ENCODE results near the gene EXOSC7. TPM values are rescaled to one million over a fixed set of nuclear protein-coding genes. Genes with fewer than 3 reads are reported as not detected.
"Not testable (repeated sequence)": the region's sequence is repeated elsewhere in the genome, so short reads cannot be mapped to it uniquely, and the experiment has no call there.

EXOSC7 gene
- 54.6 and 57.5 TPM in 2 replicates for total RNA-seq

DNA sequence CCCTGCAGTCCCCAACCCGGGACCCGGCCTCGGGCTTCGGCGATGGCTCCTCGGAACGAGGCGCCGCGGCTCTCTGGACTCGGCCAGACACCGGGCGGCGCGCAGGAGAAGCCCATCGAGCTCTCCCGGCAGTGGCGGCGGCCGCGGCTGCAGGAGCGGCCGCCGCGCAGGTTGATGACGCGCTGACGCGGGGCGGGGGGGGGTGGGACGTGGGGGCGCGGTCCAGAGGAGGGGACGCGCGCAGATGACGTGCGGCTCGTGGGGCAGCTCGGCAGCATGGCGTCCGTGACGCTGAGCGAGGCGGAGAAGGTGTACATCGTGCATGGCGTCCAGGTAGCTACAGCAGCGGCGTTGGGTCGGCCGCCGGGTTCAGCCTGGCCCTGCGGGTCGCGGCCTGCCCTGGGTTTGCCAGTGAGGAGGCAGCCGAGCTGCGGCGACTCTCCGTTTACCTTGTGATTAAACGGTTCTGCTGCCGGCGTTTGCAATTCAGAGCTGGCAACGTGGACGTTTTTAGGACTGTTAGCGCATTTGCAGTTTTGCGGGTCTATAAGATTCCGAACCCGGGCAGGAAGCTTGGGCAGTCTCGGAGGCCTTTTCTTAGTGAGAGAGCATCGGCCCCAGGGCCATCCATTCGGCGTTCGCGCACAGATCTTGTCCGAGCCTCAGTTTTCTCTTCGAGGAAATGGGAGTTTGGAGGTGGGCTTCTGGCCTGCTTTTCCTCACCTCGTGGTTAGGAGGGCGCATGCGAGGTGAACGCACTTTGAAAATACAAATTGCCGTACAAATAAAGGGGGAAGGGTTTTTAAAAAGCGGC lies at the start of gene EXOSC7, which contains the start of gene ZDHHC3:
Gene EXOSC7, plus strand, starts transcription at position 243 of the 814 bp plus-strand sequence. Its CDS starts 34 bp downstream, at position 277.
Gene ZDHHC3, minus strand, starts transcription at position 173 of the 814 bp plus-strand sequence. CDS start 16,738 bp downstream, outside the sequence.
- intact Hi-C loops (cut with micrococcal nuclease): loop anchor here (1.0 to 10.0 kb wide), 4 partner anchors 114 to 639 kb away; partner anchors contain the start of genes KIAA1143, KIF15, TCAIM and TMEM42

DNA sequence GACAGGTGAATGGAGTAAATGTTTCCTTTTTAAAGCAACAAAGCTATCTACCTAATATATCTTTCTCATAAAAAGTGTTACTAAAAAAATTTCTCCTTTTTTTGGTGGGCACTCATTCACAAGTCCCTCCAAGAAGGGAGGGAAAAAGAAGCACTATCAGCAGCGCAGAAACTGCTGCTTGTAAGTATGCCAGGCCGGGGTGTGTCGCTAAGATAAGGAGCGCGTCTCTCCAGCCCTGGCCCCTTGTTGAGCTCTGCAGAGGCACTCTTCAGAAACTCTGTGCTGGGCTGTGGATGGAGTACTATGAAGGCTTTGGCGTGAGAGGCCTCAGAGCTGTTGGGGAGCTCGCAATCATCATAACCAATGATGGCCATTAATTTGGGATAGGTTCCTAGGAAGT lies 49.1 kb upstream of the EXOSC7 start:
- intact Hi-C loops (cut with micrococcal nuclease): no loop called here

DNA sequence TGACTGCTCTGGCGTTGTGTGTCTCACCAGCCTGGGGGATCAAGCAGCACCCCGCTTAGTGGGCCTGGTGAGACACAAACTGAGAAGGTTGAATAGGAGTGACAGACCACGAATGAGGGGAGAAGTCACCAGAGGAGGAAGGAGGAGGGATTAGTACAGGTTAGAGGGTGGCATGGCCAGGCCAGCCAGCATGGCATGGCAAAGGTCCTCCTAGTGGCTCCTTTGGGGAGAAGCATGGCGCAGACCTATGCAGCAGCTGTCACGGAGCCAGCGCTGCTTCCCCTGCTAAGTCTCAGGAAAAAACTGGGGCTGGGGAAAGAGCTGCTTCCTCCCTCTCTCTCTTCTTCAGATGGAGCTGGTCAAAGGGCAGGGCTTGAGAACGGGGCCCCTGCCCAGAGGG lies 48.7 kb upstream of the EXOSC7 start:
- intact Hi-C loops (cut with micrococcal nuclease): no loop called here

DNA sequence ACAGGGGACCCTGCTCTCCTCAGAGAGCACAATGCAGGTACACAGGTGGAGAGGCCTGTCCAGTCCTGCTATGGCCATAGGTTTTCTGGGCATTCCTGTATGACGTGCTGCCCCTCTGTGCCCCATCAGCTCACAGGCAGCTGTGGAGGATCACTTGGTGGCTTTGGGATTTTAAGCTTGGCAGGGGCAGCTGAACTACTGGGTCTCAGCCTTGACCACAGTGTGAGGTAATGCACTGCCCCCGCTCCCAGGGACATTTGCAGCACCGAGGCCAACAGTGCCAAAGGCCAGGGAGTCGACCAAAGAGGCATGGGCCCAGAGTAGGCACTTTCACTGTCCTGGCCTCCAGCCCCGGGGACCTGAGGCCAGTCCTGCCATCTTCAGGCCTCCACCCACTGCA lies 46.3 kb upstream of the EXOSC7 start:
- intact Hi-C loops (cut with micrococcal nuclease): no loop called here

DNA sequence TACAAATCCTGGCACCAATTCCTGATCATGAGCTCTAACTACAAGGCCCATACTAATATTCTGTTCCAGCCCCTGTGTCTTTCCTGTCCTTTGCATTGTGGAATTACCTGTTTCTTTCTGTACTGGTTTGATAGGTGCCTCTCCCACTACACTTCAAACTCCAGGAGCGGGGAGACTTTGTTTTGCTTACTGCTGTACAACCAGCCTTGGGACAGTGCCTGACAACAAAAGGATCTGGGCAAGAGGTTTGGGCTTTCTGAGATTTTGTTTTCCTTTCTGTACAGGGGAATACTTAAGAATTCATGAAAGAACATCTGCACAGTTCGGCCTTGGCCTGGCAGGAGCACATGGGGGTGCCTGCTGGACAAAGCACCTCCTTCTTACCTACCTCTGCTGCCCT lies 45.1 kb upstream of the EXOSC7 start:
- intact Hi-C loops (cut with micrococcal nuclease): no loop called here

DNA sequence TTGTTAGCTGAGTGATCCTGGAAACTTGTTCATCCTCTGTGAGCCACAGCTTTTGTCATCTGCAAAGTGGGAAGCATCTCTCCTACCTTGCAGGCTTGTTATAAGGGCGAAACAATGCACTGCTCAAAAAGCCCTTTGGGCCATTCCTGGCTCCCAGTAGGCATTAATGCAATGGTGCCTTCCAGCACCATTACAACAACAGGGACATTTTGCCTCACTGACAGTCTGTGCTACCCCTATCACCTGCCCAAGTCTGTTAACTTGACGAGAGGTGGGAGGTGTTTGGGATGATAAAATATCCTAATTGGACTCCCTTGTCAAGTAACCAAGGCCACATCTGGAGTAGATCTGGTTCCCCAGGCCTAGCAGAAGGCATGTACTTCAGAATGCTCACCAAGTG lies 44.3 kb upstream of the EXOSC7 start:
- intact Hi-C loops (cut with micrococcal nuclease): no loop called here

DNA sequence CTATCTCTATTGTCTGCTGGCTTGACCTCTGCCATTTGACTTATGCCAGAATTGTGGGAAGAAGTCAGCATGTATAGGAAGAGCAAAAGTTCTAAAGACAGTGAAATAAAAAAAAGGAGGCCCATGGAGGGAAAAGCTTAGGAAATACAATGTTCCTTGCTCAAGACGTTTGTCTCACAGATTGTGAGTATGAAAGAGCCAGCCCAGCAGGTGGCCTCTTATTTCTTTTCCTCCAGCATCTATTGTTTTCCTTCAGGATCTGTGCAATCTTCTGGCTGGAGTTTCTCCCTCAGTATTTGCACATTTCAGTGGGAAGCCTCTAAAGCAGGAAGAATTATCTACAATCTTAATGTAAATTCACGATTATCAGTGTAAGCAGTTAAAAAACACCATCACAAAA lies 43.8 kb upstream of the EXOSC7 start:
- intact Hi-C loops (cut with micrococcal nuclease): no loop called here

DNA sequence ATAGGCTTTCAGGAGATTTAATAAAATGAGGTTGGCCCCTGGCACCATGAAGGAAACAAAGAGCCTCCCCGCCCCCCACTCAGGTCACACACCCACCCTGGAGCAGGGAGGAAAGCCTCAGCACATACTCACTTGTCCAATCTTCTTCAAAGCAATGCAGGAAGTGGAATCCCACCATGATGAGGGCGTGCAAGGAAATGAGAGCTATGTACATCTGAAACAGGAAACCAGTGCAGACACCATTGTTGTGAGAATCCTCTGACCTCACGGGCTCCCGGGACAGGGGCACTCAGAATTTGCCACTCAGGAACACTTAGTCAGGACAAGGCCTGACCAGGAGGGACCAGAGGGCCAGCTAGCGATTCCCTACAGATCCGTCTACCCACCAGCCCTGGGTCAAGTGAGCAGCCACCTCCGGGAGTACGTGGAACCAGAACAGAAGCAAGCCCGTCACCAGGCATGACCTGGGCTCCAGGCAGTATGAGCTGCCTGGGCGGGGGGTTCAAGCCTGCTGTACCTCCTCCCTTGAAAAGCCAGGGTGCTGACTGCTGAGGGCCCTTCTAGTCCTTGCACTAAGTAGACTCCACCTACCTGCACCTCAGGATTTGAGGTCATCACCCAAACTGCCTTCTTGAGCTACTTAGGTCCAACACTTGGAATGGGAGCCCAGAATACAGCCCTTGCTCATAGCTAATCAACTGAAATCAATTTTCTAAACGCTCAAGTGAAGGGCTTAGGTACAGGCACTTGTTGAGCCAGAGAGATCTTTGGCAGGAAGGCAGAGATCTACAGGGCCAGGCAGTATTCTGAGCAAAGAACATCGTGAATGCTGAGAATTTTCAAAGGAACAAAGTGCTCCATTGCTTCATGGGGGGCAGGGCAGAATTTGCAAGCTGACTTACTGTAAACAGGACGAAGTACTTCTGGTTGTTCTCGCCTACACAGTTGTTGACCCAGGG lies 42.8 kb upstream of the EXOSC7 start:
- intact Hi-C loops (cut with micrococcal nuclease): no loop called here

DNA sequence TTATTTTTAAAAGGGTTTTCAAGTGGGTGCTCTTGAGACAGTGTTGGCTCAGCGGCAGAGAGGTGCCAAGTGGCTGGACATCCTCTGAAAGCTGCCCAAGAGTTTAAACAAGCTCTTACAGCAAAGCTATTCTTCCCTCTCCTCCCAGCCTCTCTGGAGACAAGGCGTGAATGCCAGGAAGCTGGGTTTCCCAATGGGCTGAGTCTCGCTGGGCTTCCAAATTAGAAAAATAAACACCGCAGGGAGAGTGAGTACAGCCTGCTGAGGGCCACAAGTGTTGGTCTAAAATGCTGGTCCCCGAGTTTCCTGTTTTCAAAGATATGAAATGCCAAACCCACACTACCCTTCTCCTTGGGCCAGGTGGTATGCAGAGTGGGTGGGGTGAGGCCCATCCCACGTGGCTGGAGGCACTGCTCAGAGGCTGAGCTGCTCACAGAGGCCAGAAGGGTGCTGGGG lies 36.4 kb upstream of the EXOSC7 start:
- intact Hi-C loops (cut with micrococcal nuclease): no loop called here

DNA sequence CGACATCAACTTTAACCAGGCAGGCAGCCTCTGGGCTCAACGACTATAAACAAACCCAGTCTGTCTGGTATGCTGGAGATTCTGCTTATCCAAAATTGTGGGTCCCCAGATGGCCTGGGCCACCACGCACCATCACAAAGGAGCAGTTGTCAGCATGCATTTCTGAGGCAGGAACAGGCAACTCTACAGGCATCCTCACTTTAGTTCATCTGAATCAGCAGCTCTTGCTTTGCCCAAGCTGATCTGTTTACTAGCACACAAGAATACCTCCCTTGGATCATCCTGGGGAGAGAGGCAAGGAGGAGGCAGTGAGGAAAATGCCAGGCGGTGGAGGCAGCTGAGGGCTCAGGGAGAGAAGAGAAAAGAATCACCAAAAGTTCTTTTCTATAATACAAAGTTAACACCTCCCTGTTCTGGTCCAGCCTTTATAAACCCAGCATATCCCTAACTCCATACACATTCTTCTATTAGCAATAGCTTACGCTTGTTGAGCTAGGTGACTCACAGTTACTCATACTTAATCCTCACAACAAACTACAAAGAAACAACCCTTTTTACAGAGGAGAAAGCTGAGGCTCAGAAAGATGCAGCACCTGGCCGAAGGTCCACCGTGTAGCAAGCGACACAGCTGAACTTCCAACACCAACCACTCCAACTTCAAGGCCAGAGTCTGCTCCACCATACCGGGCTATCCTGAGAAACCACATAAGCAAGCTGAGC lies 33.7 kb upstream of the EXOSC7 start:
- intact Hi-C loops (cut with micrococcal nuclease): no loop called here

DNA sequence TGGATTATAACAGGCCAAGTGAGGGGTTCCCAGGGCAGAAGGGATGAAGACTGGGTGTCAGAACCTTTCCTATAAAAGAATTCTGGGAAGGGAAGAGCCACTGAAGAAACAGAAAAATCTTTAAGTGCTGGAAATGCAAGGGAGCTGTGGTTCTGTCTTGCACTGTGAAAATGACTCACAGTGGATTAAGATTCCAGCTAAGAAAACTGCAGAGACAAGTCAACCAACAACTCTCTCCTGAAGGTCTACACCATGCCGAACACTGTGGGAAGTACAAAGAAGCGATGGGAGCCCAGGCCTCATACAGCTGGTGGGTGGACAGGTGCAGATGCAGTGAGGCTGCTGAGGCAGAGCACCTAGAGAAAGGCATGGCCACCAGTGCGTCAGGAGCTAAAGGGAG lies 27.8 kb upstream of the EXOSC7 start:
- intact Hi-C loops (cut with micrococcal nuclease): no loop called here

DNA sequence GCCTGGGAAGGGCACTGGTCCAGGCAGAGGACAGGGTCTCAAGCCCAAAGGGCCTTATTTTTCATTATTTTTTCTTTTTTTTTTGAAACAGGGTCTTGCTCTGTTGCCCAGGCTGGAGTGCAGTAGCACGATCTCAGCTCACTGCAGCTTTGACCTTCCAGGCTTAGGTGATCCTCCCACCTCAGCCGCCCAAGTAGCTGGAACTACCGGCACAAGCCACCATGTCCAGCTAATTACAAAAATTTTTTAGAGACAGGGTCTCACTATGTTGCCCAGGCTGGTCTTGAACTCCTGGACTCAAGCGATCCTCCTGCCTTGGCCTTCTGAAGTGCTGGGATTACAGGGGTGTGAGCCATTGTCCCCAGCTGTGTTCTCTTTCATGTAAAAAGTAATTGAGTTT lies 26.3 kb upstream of the EXOSC7 start:
- intact Hi-C loops (cut with micrococcal nuclease): not testable (repeated sequence)

DNA sequence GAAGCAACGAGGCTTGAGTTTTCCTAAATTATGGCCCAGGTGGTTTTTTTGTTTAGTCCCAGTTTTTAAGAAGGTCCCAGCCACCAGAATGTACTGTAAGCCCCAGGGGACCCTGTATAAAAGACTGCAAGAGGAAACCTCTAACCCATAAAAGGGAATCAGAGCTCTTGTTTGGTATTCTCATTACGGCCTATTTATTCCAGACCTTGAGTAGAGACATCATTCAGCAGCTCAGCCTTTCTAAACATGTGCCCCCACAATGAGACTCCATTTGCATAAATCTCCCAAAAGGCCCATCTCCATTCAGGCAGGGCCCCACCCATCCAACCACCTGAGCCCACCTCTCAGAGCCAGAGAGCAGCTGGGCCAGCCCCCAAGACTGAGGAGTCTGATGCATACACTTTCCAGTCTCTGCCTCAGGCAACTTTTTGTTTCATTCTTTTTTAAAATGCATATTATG lies 25.7 kb upstream of the EXOSC7 start:
- intact Hi-C loops (cut with micrococcal nuclease): no loop called here

DNA sequence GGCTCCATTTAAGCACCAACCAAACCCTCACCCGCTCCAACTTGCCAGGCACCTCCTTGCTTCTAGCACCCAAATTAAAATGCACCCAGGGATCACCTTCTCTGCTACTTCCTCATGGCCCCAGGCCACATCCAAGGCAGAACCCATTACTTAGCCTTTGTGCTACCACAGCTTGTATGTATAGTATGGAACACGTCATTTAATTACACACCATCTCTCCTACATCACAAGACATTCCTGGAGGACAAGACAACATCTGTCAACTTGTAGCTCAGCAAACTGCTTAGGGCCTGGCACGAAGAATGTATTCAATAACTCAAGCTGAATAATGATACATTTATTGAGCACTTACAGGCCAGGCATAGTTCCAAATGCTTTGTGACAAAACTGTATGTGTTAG lies 23.4 kb upstream of the EXOSC7 start:
- intact Hi-C loops (cut with micrococcal nuclease): no loop called here

DNA sequence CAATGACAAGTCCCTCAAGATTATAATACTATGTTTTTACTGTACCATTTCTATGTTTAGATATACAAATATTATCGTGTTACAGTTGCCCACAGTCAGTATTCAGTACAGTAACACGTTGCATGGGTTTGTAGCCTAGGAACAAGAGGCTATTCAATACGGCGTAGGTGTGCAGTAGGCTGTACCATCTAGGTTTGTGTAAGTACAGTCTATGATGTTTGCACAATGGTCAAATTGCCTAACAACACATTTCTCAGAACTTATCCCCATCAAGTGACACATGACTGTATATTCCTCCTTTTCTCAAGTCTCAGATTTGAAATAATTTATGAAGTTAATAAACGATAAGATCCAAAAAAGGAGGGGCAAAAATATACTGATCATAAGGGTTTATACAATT lies 21.7 kb upstream of the EXOSC7 start:
- intact Hi-C loops (cut with micrococcal nuclease): no loop called here

DNA sequence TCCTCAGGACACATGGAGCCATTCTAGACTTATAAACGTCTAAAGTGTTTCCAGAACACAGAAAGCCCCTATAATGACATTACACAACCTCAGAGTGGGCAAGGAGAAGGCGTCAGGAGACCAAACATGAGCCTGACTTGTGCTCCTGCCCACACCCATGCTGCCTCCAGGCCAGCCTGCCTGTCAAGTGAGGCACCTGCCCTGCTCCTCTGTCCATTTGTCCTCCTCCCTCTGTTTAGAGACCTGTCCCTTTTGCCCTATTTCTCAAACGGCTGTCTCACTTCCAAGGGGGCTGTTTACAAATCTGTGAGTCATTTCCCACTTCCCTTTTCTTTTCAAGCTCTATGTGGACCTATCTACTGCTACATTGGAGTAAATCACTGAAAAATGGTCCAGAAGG lies 21.1 kb upstream of the EXOSC7 start:
- intact Hi-C loops (cut with micrococcal nuclease): no loop called here

DNA sequence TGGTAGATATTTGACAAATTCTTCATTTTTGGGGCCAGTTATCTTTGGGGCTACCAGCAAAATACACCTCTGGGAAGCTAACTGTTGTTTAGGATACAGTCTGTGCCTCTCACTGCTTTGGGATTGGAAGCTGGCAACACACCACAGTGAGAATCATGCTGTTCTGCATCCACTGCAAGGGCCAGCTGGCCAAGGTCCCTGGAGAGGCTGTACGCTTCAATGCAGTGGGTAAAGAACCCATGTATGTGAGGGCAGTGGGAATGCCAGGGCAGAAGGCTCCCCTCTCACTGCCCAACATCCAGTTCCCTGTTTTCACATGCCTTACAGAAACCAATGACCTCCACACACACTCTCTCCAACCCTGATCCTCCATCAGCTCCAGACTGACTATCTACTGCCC lies 20.1 kb upstream of the EXOSC7 start:
- intact Hi-C loops (cut with micrococcal nuclease): no loop called here

DNA sequence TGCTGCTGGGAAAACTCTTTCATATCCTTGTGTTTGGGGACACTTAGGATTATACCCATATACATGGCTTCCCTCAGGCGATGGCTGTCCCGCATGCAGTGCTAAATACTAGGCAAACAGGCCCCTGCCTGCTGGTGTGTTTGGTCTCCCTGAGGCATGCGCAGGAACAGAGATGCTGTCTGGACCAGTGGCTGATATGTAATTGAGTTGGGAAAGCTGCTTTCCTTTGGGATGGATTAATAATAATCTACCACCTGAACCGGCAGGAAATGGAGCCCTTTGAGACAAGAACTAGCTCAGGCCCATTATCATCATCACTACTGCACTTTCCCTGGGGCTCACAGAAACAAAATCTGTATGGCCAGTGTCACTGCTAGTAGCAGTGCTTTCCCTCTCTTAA lies 18.1 kb upstream of the EXOSC7 start:
- intact Hi-C loops (cut with micrococcal nuclease): no loop called here

DNA sequence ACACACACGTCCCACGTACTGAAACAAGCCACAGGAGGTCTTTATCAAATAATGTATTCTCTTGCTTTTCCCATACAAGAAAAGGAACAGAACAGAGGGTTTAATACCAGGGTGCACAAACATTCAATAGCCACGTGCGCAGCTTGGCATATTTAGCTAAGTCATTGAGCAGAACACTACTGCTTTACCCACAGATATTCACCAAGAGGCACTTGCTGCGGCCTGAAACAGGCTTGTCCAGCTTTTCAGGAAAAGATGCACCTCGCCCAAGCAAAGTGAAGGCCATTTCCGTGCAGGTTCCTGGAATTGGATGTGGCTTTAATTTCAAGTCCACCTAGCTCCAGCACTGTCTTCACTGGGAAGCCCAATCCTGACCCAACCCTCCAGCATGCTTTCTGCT lies 17.7 kb upstream of the EXOSC7 start:
- intact Hi-C loops (cut with micrococcal nuclease): no loop called here

DNA sequence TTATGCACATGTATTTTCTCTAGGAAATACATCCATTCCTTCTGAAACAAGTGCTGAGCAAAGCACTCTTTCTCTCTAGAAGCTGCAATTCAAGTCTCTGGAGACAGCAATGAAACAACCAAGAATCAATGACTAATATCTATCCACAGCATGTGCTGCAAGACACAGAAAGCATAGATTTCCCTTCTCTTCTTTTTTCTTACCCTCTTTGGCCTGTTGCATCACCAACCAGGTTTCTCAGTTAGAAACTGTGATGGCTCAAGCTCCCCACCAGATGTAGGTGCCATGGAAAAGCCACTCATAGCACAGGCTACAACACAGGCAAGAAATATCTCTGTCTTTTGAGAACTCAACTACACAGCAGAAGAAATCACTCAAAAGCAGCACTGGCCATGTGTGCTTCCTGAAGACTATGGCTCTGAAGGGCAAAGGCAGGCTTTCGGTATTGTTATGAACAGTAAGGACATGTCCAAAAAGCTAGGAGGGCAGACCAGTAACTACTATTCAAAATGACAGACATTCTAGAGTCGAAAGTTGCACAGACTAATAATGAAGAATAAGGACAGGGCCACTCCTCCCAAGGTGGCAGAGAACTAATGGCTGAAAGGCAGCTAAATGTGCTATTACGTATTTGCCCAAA lies 15.5 kb upstream of the EXOSC7 start:
- intact Hi-C loops (cut with micrococcal nuclease): loop anchor here (10.0 kb wide), 1 partner anchor 336 kb away; the partner anchor contains the start of gene ZNF197

DNA sequence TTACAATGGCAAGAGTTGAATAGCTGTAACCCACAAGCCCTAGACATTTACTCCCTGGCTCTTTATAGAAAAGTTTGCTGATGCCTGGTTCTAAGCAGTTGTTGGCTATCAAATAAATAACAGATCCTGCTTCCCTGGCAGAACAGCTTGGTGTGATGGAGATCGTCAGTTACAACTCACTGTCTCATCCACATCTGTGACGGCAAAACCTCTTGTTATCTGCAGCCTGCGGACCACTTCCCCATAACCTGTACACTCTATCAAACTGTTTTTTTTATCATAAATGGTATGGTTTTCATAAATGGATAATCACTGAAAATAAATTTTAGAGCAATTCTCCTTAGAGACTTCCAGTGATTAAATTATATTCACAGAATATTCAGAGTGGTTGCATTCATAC lies 14.2 kb upstream of the EXOSC7 start:
- intact Hi-C loops (cut with micrococcal nuclease): loop anchor here (10.0 kb wide), 1 partner anchor 337 kb away; the partner anchor contains the start of gene ZNF197
